Measurements from ENCODE around the gene MIGA2.
A peak's percentile ranks its signal among the peaks of the same experiment; 100 is the strongest.
"Not testable (repeated sequence)": the region's sequence is repeated elsewhere in the genome, so short reads cannot be mapped to it uniquely, and the experiment has no call there.

The MIGA2 gene

DNA sequence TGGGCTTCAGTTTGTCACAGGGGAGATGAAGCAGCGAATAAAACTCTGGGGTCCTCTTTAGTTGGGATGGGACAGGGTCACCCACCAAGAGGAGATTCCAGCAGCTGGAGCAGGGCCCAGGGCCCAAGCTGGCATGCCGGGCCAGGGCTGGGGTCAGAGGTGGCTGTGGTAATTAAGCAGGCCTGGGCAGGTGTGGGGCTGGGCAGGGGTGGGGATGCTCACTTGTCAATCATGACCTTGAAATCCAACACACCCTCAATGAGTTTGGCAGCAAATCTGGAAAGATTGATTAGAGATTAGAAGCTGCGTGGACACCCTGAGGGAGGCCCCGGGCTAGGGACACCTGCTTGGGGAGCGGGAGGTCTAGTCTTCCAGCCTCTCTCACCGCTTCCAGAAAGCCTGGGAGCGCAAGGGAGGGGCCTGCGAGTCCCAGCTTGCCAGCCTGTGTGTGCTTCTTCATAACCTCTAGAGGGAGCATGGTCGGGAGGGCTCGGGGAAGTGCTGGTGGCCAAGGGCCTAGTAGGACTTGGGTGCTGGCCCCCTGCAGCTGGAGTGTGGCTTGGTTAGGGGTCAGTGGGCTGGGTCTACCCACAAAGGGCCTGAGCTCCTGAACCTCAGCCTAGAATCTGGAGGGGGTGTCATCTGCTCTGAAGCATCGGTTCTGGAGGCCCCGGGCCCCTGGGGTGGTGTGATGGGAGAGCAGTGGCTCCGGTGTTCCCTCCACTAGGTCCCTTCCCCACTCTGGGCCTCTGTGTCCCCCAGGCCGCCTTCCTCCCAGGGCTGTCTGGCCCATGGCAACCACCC is 66.6 kb downstream of the MIGA2 start:
- no peak for DNase-seq

DNA sequence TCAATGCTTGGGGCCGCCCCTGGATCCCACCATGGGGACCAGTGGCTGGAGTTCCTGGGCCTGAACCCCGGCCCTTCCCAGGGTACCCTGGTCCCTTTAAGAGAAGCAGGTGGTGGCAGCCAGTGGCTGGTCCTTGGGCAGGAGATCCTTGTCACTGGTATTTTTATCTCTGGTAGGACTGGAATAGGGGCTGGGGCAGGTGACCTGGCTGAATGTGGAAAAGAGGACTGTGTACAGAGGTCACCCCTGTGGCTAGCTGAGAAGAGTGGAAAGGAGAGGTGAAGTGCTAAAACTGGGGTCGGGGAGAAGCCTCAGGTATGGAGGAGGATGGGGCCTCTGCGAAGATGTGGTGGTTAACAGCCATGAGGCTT is 67.2 kb downstream of the MIGA2 start:
- no peak for DNase-seq

DNA sequence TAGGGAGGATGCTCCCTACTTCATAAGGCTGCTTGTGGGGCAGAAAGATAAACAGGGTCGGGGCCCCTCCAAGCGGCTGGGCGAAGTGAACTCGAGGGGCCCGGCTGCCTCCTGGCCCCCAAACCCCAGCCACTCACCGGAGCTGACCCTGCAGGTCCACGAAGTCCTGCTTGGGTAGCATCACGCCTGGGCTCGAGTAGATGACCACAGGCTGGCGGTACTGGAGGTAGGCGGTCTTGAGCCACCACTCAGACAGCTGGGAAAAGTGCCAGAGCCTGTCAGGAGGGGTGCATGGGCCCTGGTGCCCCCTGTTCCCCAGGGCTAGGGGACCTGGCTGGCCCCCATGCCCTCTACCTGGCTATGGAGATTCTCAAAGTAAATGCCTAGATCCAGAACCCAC is 67.6 kb downstream of the MIGA2 start:
- no peak for DNase-seq

DNA sequence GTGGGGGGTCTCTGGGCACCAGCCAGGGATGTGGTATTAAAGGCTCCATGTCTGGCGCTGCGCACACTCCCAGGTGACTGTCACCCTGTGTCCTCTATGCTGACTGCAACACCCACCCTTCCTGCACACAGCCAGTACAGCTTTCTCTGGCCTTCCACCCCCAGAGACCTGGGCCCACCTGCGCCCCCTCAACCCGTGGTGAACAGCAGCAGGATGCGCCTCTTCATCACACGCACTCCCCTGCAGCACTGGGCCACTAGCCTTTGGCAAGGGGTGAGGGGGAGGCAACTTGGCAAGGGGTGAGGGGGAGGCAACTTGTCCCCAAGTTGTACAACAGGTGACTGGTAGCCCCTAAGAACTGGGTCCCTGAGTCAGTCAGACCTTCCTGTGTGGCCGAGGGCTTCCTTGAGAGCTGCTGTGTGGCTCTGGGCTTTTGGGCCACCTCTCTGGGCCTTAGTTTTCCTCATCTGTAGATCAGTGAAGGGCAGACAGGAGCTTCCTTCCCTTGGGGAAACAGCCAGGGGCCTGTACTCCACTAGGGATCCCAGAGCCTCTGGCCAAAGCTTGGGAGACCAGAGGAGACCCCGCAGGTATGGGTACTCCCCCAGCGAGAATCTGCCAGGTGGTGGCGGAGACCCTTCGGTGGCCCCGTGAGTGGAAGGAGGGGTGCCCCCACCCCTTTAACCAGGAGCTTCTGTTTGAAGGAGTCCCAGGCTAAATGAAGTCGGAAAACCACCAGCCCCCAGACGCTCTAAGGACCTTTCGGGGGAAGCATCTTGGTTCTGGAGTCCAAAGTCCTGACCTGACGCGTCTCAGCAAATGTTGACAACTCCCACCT is 69.7 kb downstream of the MIGA2 start:
- no peak for DNase-seq

DNA sequence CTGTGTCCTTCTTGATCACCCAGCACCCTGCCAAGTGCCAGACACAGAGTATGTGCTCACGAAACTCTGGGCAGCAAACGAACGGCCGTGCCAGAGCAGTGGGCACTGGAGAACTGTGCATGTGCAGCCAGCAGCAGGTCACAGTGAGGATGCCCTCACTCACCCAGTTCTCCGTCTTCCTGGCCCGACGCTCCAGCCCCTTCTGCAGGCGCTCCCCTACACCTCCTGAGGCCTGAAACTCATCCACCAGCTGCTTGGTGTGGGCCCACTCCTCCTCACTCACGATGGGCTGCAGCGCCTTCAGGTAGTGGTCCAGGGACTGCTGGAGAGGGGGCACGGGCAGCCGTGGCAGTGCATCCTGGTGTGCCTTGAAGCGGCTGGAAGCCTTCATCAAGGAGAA is 71.2 kb downstream of the MIGA2 start:
- no peak for DNase-seq

DNA sequence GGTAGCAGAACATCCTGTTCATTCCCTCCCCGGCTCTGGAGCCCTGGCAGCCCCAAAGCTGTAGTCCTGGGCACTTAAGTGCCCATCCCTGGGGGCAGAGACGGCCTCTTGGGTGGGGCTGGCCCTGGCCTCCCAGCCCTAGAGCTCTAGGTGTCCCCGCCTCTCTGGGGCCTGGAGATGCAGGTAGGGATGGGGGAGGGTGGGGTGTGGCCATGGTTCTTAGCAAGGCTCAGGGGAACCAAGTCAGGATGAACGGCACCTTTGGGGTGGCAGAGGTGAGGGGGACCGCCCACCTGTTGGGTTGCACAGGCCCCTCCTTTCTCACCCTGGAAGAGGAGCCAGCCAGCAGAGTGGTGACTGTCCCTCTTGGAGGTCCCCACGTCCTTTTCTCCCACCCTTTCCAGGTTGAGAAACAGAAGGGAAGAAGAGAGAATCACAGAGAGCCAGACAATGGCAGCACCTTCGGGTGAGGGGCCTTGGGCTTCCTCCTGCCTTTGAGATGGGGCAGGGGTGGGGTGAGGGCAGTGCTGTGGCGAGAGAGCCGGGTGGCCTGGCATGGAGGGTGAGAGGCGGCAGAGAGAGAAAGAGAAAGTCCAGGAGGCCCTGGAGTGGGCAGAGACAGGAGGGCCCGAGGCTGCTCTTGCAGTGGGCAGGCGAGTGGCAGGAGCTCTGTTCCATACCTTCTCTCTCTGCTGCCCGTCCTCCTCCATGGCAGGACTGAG is 71.8 kb downstream of the MIGA2 start:
- DNase-seq, result no peak

DNA sequence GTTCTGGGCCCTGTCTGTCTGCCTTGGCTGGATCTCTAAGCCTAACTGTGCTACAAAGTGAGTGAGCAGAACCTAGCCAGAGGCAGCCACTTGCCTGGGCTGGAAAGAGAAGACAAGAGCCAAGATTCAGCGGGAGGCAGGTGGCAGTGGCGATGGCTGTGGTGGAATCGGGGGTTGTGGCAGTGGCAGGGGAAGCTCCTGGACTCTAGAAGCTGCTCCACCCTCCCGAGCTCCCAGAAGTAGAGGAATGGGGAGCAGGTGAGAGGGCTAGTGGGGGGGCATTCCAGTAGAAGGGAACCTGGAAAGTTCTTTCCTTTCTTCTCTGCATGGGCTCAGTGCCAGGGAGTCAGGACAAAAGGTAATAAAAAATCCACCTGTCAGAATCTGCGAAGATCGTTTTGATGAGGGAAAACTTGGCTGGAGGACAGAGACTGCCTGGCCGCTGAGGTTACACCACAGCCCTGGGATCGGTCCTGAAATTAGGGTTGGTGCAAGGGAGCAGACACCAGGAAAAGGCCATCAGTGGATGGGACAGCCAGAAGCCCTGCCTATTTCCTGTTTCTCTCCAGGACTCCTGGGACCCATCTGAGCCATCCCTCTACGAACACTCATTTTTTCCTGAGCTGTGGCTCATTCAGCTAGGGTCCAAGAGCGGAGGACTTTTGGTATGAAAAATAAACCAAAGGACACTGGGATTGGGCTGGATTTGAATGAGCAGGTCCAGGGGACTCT is 72.5 kb downstream of the MIGA2 start:
- DNase-seq, result no peak

DNA sequence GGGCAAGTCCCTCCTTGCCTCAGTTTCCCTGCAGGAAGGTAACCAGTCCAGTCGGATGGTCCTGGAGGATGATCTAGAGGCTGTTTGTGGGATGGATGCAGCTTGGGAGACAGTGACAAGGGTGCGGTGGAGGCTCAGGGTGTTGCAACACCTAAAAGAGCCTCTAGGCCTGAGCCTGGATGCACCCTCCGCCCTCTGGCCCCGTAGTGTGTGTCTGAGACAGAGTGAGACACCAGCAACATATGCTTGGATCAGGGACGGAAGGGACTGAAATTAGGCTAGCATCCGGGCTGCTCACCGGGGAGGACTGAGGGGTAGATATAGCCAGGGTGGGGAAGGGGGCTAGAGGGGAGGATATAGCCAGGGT is 73.1 kb downstream of the MIGA2 start:
- no peak for DNase-seq

DNA sequence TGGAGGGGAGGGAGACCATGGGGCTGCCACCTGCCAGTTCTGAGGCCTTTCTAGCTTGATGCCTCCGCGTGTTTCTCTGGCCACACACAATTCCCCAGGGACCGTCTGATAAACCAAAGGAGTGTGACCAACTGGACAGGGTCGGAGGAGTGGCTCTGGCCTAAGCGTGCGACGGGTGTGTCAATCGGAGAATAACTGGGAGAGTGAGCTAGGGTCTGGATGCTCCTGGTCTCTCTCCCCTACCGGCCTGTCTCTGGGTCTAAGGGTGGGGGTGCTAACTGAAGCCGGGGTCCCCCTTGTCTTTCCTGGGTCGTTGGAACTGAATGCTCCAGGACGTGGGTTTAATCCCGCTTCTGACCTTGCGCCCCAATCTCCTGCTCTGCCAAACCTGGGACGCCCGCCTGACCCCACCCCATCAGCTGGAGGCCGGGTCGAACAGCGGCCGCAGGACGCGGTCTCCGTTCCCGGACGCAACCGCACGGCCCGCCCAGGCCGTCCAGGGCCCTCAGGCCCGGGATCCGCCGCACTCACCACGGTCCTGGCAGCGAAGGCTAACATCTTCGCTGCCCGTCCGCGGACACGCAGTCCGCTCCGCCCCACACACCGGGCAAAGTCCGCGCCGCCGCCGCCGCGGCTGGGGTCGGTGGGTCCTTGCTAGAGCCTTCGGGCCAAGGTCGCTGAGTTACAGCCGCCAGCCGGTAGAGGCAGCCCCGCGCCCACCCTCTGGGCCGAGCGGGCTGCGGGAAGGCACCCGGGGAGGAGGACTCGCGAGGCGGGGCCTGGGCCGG is 73.7 kb downstream of the MIGA2 start:
- DNase-seq, result no peak

DNA sequence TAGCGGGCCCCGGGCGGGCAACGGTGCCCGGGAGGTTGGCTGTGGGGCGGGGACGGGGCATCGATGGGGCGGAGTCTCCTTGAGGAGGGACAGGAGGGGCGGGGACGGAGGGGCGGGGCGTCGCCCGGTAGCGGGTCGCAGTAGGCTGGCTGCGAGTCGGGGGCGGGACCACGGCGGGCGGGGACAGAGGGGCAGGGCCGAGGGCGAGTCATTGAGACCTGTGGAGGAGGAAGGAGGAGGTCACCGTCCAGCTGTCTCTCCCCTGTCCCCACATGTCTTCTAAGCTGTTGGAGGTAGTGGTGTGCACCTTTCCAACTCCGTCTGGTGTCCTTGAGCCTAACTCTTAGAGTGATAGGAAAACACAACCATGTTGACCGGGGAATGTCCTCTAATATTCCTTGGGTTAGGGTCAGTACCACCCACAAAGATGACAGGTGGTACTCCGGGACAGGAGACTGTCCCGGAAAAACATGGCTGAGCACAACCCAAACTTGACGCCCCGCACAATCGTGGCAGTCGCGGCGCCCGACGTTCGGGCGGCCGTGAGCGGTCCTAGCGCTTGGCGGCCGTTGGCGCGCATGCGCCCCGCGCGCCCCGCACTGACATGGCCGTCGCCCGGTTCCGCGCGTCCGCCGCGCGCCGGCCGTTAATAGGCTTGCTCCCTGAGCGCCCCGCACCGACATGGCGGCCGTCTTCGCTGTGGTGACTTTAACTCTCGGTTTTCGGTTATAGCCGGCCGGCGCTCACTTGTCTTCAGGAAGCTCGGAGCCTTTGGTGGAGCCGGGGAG is 74.5 kb downstream of the MIGA2 start, which contains the start of the genes CRAT and PTPA:
Gene CRAT (minus strand): TSS at position 54 of the 788 bp plus-strand sequence. CDS start 284 bp downstream, outside the sequence.
Gene PTPA (plus strand): TSS at position 676 of the 788 bp plus-strand sequence. CDS start 186 bp downstream, outside the sequence.
- peak; percentile 70 for DNase-seq

DNA sequence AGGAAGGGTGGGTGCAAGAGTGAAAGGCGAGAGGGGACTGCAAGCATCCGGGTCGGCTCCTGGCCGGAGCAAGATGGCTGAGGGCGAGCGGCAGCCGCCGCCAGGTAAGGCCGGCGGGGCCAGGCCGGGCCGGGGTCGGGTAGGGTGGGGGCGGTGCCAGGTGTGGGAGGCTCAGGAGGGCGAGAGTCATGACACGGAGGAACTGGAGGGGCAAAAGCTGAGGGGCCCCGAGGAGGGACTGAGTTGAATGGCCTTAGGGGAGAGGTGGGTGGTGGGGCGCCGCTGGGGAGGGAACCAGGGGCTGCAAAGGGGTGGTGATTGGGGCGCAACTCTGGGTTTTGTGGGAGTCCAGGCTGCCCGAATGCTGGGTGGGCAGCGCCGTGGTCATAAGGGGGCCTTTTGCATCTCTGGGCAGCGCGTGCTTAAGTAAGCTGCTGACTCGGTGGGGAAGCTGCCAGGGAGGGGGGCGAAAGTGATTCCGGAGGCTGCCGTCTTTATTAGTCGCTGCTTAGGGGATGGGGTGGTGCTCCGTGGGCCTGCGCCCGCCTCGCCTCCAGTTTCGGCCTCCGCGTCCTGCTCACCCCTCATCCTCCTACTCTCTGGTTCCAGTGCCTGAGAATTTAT is 75.2 kb downstream of the MIGA2 start:
- no peak for DNase-seq

DNA sequence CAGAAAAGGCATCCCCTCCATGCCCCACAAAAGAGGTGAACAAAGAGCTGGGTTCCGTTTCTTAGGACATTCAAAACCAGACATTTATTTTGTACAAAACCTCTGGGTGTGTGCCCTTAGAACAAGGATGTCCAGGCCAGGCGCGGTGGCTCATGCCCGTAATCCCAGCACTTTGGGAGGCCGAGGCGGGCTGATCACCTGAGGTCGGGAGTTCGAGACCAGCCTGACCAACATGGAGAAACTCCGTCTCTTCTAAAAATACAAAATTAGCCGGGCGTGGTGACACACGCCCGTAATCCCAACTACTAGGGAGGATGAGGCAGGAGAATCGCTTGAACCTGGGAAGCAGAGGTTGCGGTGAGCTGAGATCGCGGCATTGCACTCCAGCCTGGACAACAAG is 76.1 kb downstream of the MIGA2 start:
- DNase-seq, result not testable (repeated sequence)

DNA sequence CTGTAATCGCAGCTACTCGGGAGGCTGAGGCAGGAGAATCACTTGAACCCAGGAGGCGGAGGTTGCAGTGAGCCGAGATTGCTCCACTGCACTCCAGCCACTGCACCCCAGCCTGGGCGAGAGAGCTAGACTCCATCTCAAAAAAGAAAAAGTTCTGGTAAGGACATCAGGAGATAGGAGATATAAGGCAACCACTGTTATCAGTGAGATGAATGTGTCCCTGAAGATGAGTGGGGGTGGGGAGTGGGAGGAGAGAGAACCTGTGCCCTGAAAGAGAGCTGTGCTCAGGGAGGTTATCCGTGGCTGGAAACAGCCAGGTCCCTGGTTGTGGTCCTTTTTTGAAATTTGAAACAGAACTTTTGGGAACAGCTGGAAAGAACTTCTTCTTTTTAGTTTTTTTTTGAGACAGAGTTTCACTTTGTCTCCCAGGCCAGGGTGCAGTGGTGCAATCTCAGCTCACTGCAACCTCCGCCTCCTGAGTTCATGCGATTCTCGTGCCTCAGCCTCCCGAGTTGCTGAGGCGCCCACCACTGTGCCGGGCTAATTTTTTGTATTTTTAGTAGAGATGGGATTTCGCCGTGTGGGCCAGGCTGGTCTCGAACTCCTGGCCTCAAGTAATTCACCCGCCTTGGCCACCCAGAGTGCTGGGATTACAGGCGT is 77.3 kb downstream of the MIGA2 start:
- DNase-seq, result no peak

DNA sequence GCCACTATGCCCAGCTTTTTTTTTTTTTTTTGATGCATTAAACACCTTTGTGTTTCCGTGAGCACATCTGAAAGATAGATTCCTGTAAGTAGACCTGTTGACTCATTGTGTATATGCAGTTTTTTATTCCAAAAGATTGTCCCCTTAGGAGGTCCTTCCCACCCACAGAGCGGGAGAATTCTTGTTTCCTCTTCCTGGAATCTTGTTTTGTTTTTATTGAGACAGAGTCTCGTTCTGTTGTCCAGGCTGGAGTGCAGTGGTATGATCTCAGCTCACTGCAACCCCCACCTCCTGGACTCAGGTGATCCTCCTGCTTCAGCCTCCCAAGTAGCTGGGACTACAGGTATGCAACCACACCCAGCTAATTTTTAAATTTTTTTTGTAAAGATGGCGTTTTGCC is 82.4 kb downstream of the MIGA2 start:
- DNase-seq, result no peak

DNA sequence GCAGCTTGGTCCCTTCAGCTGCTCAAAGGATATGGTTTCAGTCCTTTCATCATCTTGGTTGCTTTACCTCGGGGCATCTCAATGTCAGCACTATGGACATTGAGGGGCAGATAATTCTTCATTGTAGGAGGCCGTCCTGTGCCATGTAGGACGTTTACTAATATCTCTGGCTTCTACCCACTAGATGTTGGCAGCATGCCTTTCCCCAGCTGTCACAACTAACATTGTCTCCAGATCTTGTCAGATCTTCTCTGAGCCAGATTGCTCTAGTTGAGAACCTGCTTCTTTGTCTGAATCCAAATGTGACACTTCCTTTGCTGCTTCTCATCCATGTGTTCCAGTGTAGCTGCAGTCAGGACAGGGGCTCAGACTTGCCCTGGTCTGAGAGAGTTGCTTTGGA is 85.1 kb downstream of the MIGA2 start:
- DNase-seq, result no peak
